ENCODE results near the gene RAB41. TPM values are rescaled to one million over a fixed set of nuclear protein-coding genes. Genes with fewer than 3 reads are reported as not detected.
"Not testable (repeated sequence)": the region's sequence is repeated elsewhere in the genome, so short reads cannot be mapped to it uniquely, and the experiment has no call there.

Gene RAB41
- total and polyA plus RNA-seq, 5 donors, result not detected

DNA sequence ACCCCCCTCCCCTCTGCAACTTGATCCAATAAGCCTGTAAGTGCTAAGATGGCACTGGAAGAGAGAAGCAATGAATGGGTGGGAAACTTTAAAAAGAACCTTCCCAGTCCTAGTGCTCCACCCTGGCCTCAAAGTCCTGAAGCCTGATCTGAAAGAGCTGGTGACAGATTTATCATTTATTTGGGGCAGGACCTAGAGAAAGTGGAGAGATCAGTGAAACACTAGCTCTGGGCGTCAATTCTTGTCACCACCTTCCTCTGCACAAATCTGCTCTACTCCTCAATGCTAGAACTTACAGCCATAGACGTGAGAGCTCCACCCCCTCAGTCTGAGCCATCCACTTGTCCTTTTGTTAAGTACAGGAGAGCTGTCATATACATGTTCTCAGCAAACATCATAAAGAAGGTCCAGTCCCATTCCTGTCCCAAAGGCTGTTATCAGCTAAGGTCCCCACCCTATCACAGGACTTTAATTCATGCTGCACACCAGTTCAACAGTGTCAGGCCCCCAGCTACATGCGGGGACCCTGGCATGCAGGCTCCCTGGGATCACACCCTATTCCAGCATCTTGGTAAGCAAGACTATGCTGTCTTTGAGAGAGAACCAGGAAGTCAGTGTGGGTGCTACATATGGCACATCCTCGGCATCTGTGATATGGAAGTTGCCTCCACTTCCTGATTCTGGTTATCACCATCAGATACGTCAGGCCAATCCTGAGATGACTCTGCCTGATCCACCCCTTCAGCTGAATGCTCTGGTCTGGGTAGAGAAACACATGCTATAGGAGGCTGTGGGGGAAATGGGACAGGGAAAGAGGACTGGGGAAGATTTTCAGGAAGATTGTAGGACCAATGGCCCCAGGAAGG, 24.3 kb upstream of the RAB41 start:
- 60% methylated on average over 5 of the region's 5 CpGs for WGBS
- Histone ChIP-seq H3K4me1 (ENCODE audit: control insufficient read depth, insufficient read depth, low read length) (no peaks in the 10 kb centered on the region), H3K9me3 (ENCODE audit: control insufficient read depth, low read length) (no peaks in the 10 kb centered on the region), H3K27ac (ENCODE audit: low read length) (no peak overlapping the region), H3K27me3 (ENCODE audit: control insufficient read depth, insufficient read depth) (no peaks in the 10 kb centered on the region), H3K4me3 (ENCODE audit: low read length) (no peak overlapping the region)
- intact Hi-C loops (cut with DNase I), result no loop called here
- ATAC-seq, result no peak
- DNase-seq, result no peak

DNA sequence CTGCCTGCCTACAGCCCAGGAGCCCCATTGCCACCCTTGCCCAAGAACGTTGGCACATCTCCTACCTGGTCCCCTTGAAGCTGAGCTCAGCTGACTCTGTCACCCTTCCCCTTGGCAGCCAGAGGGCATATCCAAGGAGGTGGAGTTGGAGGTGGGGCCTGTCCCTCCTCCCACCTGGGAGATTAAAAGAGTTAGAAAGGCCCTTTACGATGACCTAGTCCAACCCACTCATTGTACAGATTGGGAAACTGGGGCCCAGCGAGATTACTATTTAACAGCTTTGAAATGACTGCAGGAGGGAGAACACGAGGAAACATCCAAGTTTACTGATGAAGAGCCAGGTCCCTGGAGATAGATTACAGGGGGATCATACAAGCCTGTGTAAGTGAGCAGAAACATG, 21.9 kb upstream of the RAB41 start, which contains the start of gene P2RY4:
Gene P2RY4, minus strand, starts transcription at position 101 of the 400 bp plus-strand sequence. CDS start 580 bp downstream, outside the sequence.
- intact Hi-C loops (cut with DNase I), result loop anchor here in 2 of 4 donors (5.0 to 10.0 kb wide), 2 partner anchors 63 to 65 kb away; no protein-coding TSS in a partner anchor
- DNase-seq, result no peak
- Histone ChIP-seq H3K27me3 (ENCODE audit: control insufficient read depth, insufficient read depth) (no peaks in the 10 kb centered on the region), H3K4me3 (ENCODE audit: low read length) (no peak within 1 kb of the TSS), H3K4me1 (ENCODE audit: control insufficient read depth, insufficient read depth, low read length) (no peaks in the 10 kb centered on the region), H3K9me3 (ENCODE audit: control insufficient read depth, low read length) (no peaks in the 10 kb centered on the region), H3K27ac (ENCODE audit: low read length) (no peak within 1 kb of the TSS)
- 73% methylated on average over 4 of the region's 4 CpGs for WGBS
- ATAC-seq, result no peak

- no peak overlapping the region for H3K4me3 ChIP-seq (ENCODE audit: low read length)
- ATAC-seq (peak; percentile 62 to 65), DNase-seq (peak; percentile 31 to 72 (median 50))
- no peaks in the 10 kb centered on the region for H3K4me1 ChIP-seq (ENCODE audit: control insufficient read depth, insufficient read depth, low read length)
- no peak overlapping the region for H3K27ac ChIP-seq (ENCODE audit: low read length)
- no peaks in the 10 kb centered on the region for H3K9me3 ChIP-seq (ENCODE audit: control insufficient read depth, low read length)
- intact Hi-C loops (cut with DNase I), result loop anchor here in 2 of 4 donors (5.0 to 10.0 kb wide), 2 partner anchors 66 to 68 kb away; no protein-coding TSS in a partner anchor
- WGBS, result 19% methylated on average over 7 of the region's 7 CpGs
- H3K27me3 ChIP-seq (ENCODE audit: control insufficient read depth, insufficient read depth), result no peaks in the 10 kb centered on the region
These were observed 18.9 kb upstream of the RAB41 start for GRCh38 chrX:70262952-70263567.

DNA sequence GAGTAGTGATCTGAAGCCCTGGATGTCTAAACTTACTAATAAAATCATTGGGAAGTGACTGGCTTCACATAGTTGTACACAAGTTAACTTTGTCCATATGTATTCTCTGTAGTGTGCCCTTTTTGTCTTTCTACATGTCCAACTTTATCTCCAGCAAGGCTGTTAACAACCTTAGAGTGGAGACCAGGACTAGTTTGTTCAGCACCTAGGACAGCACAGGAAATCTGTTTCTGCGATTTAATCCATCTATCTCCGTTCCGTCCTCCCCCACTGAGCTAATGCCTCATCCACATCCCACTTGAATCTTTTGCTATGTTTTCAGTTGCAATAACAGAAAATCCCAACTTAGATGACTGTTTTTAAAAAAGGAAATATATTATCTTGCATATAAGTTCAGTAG, 17.2 kb upstream of the RAB41 start:
- H3K4me3 ChIP-seq (ENCODE audit: low read length), result no peak overlapping the region
- WGBS, result 24% methylated on average over 3 of the region's 3 CpGs
- intact Hi-C loops (cut with DNase I), result loop anchor here in 2 of 4 donors (5.0 to 10.0 kb wide), 2 partner anchors 67 to 70 kb away; no protein-coding TSS in a partner anchor
- H3K9me3 ChIP-seq (ENCODE audit: control insufficient read depth, low read length), result no peaks in the 10 kb centered on the region
- no peaks in the 10 kb centered on the region for H3K4me1 ChIP-seq (ENCODE audit: control insufficient read depth, insufficient read depth, low read length)
- H3K27me3 ChIP-seq (ENCODE audit: control insufficient read depth, insufficient read depth), result no peaks in the 10 kb centered on the region
- no peak overlapping the region for H3K27ac ChIP-seq (ENCODE audit: low read length)
- DNase-seq (no peak), ATAC-seq (no peak)

GRCh38 chrX:70268034-70268433, 13.9 kb upstream of the RAB41 start, which contains the start of gene ARR3:
ARR3 (plus strand) TSS chrX:70268334; CDS start chrX:70269386, 1,052 bp downstream.
- DNase-seq, result no peak
- H3K4me3 ChIP-seq (ENCODE audit: low read length), result no peak within 1 kb of the TSS
- no peaks in the 10 kb centered on the region for H3K9me3 ChIP-seq (ENCODE audit: control insufficient read depth, low read length)
- intact Hi-C loops (cut with DNase I), result loop anchor here in 1 of 4 donors (10.0 kb wide), 1 partner anchor 73 kb away; no protein-coding TSS in a partner anchor
- no peak within 1 kb of the TSS for H3K27ac ChIP-seq (ENCODE audit: low read length)
- H3K4me1 ChIP-seq (ENCODE audit: control insufficient read depth, insufficient read depth, low read length), result no peaks in the 10 kb centered on the region
- no peak for ATAC-seq
- no peaks in the 10 kb centered on the region for H3K27me3 ChIP-seq (ENCODE audit: control insufficient read depth, insufficient read depth)

DNA sequence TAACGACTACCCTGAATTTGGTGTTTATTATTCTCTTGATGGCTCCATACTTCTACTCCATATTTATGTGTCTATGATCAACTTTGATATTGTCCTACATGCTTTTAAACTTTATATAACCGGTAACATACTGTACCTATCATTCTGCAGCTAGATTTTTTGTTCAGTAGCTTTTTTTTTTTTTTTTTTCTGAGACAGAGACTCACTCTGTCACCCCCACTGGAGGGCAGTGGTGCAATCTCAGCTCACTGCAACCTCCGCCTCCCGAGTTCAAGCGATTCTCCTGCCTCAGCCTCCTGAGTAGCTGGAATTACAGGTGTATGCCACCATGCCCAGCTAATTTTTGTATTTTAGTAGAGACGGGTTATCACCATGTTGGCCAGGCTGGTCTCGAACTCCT, 7.9 kb upstream of the RAB41 start:
- H3K4me3 ChIP-seq (ENCODE audit: low read length); ATAC-seq; H3K27ac ChIP-seq (ENCODE audit: low read length); H3K4me1 ChIP-seq (ENCODE audit: control insufficient read depth, insufficient read depth, low read length); H3K27me3 ChIP-seq (ENCODE audit: control insufficient read depth, insufficient read depth); intact Hi-C loops (cut with DNase I); DNase-seq; H3K9me3 ChIP-seq (ENCODE audit: control insufficient read depth, low read length): not testable (repeated sequence)
- WGBS, result 80% methylated on average over 7 of the region's 7 CpGs

- 89% methylated on average over 3 of the region's 3 CpGs for WGBS
- no peak overlapping the region for H3K27ac ChIP-seq (ENCODE audit: low read length)
- no peak overlapping the region for H3K4me3 ChIP-seq (ENCODE audit: low read length)
- no peaks in the 10 kb centered on the region for H3K9me3 ChIP-seq (ENCODE audit: control insufficient read depth, low read length)
- intact Hi-C loops (cut with DNase I), result no loop called here
- H3K4me1 ChIP-seq (ENCODE audit: control insufficient read depth, insufficient read depth, low read length), result no peaks in the 10 kb centered on the region
- no peaks in the 10 kb centered on the region for H3K27me3 ChIP-seq (ENCODE audit: control insufficient read depth, insufficient read depth)
- DNase-seq, result no peak
- no peak for ATAC-seq
These were observed 2.9 kb upstream of the RAB41 start for GRCh38 chrX:70279081-70279480.

GRCh38 chrX:70280573-70280972, 1.4 kb upstream of the RAB41 start:
- ATAC-seq (no peak), DNase-seq (no peak)
- Histone ChIP-seq H3K4me3 (ENCODE audit: low read length) (no peak overlapping the region), H3K27ac (ENCODE audit: low read length) (no peak overlapping the region), H3K4me1 (ENCODE audit: control insufficient read depth, insufficient read depth, low read length) (no peaks in the 10 kb centered on the region), H3K9me3 (ENCODE audit: control insufficient read depth, low read length) (no peaks in the 10 kb centered on the region), H3K27me3 (ENCODE audit: control insufficient read depth, insufficient read depth) (no peaks in the 10 kb centered on the region)
- intact Hi-C loops (cut with DNase I), result no loop called here
- 81% methylated on average over 3 of the region's 3 CpGs for WGBS

- no peak for ATAC-seq
- Histone ChIP-seq H3K4me3 (ENCODE audit: low read length) (peak overlapping the region; percentile 42), H3K27ac (ENCODE audit: low read length) (peak overlapping the region; percentile 84), H3K9me3 (ENCODE audit: control insufficient read depth, low read length) (no peaks in the 10 kb centered on the region), H3K4me1 (ENCODE audit: control insufficient read depth, insufficient read depth, low read length) (peaks cover 2% of the 10 kb centered on the region), H3K27me3 (ENCODE audit: control insufficient read depth, insufficient read depth) (no peaks in the 10 kb centered on the region)
- intact Hi-C loops (cut with DNase I), result no loop called here
- 26% methylated on average over 11 of the region's 11 CpGs for WGBS
- DNase-seq, result no peak
These were observed 7.3 kb downstream of the RAB41 start for GRCh38 chrX:70289168-70289792.

DNA sequence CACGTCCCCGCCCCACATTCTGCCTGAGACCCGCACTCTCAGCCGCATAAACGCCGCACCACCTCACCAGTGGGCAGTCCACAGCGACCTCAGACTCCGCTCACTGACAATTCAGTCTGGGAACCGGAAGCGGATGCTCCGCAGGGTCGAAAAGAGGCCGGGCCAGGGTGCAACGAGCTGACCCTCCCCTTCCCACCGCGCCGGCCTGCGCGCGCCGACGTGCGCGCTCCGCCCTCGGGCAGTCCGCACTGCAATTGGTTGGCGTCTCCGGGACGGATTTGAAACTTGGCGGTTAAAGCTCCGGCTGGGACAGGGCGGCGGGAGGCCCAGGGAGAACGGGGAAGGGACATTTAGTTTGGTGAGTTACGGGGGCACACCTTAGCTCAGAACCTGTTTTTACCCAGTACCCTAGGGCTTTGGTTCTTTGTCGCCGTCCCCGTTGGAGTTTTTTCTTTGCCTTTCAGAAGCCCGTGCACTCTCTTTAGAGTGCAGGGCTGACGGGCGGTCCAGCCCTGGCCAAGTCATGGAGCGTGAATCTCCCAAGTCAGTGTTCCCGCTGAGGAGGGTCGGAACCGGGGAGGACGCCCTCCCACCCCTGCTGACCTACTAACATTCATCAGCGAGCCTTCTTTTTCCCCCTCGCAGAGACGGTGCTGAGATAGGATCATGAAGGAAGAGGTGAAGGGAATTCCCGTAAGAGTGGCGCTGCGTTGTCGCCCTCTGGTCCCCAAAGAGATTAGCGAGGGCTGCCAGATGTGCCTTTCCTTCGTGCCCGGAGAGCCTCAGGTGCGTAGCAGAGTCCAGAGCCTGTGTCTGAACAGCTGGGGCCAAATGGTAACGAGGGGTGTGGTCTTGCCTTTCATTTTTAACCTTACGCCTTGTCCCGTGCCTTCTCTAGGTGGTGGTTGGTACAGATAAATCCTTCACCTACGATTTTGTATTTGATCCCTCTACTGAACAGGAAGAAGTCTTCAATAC, 8.1 kb downstream of the RAB41 start, which contains the start of the genes KIF4A and PDZD11:
Gene KIF4A, plus strand, starts transcription at position 312 of the 978 bp plus-strand sequence. Its CDS starts 355 bp downstream, at position 667.
Gene PDZD11, minus strand, starts transcription at position 135 of the 978 bp plus-strand sequence. CDS start 586 bp downstream, outside the sequence.
- no peaks in the 10 kb centered on the region for H3K9me3 ChIP-seq (ENCODE audit: control insufficient read depth, low read length)
- ATAC-seq (peak; percentile 100), DNase-seq (peak; percentile 83 to 93 (median 90))
- H3K4me1 ChIP-seq (ENCODE audit: control insufficient read depth, insufficient read depth, low read length), result peaks cover 2% of the 10 kb centered on the region
- peak within 1 kb of the TSS; percentile 42 for H3K4me3 ChIP-seq (ENCODE audit: low read length)
- no peaks in the 10 kb centered on the region for H3K27me3 ChIP-seq (ENCODE audit: control insufficient read depth, insufficient read depth)
- H3K27ac ChIP-seq (ENCODE audit: low read length), result peak within 1 kb of the TSS; percentile 84
- intact Hi-C loops (cut with DNase I), result no loop called here
- WGBS, result under 1% methylated on average over 62 of the region's 62 CpGs
